Measurements from ENCODE around the gene KNDC1.

GRCh38 chr10:133166828-133167692 is 7.0 kb downstream of the KNDC1 start:
- TF ChIP-seq POLR2A (IDR thresholded peaks at IDR 0.05), result no peak
- no peak for TF ChIP-seq CTCF (IDR thresholded peaks at IDR 0.05)
